ENCODE measurements around the gene KIR3DL1. TPM values are rescaled to one million over a fixed set of nuclear protein-coding genes. Genes with fewer than 3 reads are reported as not detected.
"Not testable (repeated sequence)": the region's sequence is repeated elsewhere in the genome, so short reads cannot be mapped to it uniquely, and the experiment has no call there.

The KIR3DL1 gene
- total RNA-seq (not detected), polyA plus RNA-seq (0.02 TPM)
- long read RNA-seq, donor 1: 0 reads
- long read RNA-seq, donor 2: 0 reads
- long read RNA-seq, donor 3: 0 reads
- long read RNA-seq, donor 4: 0 reads
- long read RNA-seq, donor 5: 0 reads
- long read RNA-seq, donor 6: 0 reads
- long read RNA-seq, donor 7: 0 reads
- long read RNA-seq, donor 8: 0 reads
- long read RNA-seq, donor 9: 0 reads
- long read RNA-seq, donor 10: 0 reads

- H3K27ac ChIP-seq (ENCODE audit: low read depth in 1 of 2, low read length in 1 of 2); H3K4me1 ChIP-seq (ENCODE audit: control insufficient read depth in 2 of 2, insufficient read depth in 2 of 2, low read length in 2 of 2); H3K4me3 ChIP-seq (ENCODE audit: low read length in 2 of 2); H3K9me3 ChIP-seq (ENCODE audit: control insufficient read depth in 2 of 2, insufficient read depth in 1 of 2, low read length in 1 of 2); DNase-seq (ENCODE audit: low read depth in 6 of 9, low spot score in 9 of 9); H3K36me3 ChIP-seq (ENCODE audit: control insufficient read depth in 2 of 2, insufficient read depth in 2 of 2, low read length in 1 of 2); H3K27me3 ChIP-seq (ENCODE audit: control insufficient read depth in 2 of 2, insufficient read depth in 1 of 2, low read length in 1 of 2): not testable (repeated sequence)
- 91% methylated on average over 17 of the region's 17 CpGs for WGBS
These were observed at the start of gene KIR3DL1 for GRCh38 chr19:54816251-54816650. Gene KIR3DL1, plus strand, starts transcription at chr19:54816468.

GRCh38 chr19:54769646-54770045 lies 46.6 kb upstream of the KIR3DL1 start, which contains the start of gene KIR2DL1:
Gene KIR2DL1, plus strand, starts transcription at chr19:54769793. Its CDS starts 58 bp downstream, at chr19:54769851.
- not testable (repeated sequence) for H3K27me3 ChIP-seq (ENCODE audit: control insufficient read depth in 2 of 2, insufficient read depth in 1 of 2, low read length in 1 of 2); DNase-seq (ENCODE audit: low read depth in 6 of 9, low spot score in 9 of 9); H3K27ac ChIP-seq (ENCODE audit: low read depth in 1 of 2, low read length in 1 of 2); H3K4me1 ChIP-seq (ENCODE audit: control insufficient read depth in 2 of 2, insufficient read depth in 2 of 2, low read length in 2 of 2); H3K4me3 ChIP-seq (ENCODE audit: low read length in 2 of 2); H3K36me3 ChIP-seq (ENCODE audit: control insufficient read depth in 2 of 2, insufficient read depth in 2 of 2, low read length in 1 of 2); H3K9me3 ChIP-seq (ENCODE audit: control insufficient read depth in 2 of 2, insufficient read depth in 1 of 2, low read length in 1 of 2)
- 96% methylated on average over 15 of the region's 15 CpGs for whole genome bisulfite sequencing

DNA sequence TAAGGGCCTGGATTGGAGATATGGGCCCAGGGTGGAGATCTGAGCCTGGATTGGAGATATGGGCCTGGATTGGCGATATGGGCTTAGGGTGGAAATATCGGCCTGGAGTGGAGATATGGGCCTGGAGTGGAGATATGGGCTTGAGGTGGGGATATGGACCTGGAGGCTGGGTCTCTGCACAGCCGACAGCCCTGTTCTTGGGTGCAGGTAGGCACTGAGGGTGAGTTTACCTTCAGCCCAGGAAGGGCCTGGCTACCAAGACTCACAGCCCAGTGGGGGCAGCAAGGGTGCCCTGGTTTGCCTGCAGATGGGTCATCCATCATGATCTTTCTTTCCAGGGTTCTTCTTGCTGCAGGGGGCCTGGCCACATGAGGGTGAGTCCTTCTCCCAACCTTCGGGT lies 45.8 kb upstream of the KIR3DL1 start:
- not testable (repeated sequence) for DNase-seq (ENCODE audit: low read depth in 6 of 9, low spot score in 9 of 9); H3K36me3 ChIP-seq (ENCODE audit: control insufficient read depth in 2 of 2, insufficient read depth in 2 of 2, low read length in 1 of 2); H3K27ac ChIP-seq (ENCODE audit: low read depth in 1 of 2, low read length in 1 of 2); H3K9me3 ChIP-seq (ENCODE audit: control insufficient read depth in 2 of 2, insufficient read depth in 1 of 2, low read length in 1 of 2); H3K4me1 ChIP-seq (ENCODE audit: control insufficient read depth in 2 of 2, insufficient read depth in 2 of 2, low read length in 2 of 2); H3K4me3 ChIP-seq (ENCODE audit: low read length in 2 of 2); H3K27me3 ChIP-seq (ENCODE audit: control insufficient read depth in 2 of 2, insufficient read depth in 1 of 2, low read length in 1 of 2)
- WGBS: 88% methylated on average over 4 of the region's 4 CpGs

DNA sequence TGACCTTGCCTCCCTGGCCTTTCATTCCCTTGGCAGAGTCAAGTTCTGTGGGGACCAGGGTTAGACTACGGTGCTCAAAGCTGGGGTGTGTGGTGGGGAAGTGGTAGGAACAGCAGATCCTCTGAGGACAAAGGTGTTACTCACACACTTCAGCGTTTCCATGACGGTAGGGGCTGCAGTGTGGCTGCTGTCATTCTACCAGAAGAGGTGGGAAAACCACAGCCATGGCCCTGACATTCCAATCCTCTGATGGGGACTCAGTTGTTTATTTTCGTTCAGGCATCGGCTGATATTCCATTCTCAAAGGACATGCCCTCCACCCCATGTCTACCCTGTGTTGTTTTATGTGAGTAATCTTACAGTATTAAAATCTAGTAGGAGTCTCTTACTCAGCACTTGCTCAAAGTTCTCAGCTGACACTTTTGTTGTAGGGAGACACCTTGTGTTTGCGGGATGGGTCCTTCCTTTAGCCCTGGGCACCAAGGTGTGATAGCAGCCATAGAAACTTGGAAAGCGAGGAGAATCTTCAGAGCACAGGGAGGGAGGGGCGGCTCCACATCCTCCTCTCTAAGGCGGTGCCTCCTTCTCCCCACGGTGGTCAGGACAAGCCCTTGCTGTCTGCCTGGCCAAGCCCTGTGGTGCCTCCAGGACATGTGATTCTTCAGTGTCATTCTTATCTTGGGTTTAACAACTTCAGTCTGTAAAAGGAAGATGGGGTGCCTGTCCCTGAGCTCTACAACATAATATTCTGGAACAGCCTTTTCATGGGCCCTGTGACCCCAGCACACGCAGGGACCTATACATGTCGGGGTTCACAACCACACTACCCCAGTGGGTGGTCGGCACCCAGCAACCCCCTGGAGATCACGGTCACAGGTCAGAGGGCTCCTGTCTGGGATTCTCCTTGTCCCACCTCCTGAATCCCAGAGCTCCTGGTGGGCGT lies 45.0 kb upstream of the KIR3DL1 start:
- not testable (repeated sequence) for H3K27me3 ChIP-seq (ENCODE audit: control insufficient read depth in 2 of 2, insufficient read depth in 1 of 2, low read length in 1 of 2); H3K27ac ChIP-seq (ENCODE audit: low read depth in 1 of 2, low read length in 1 of 2); H3K9me3 ChIP-seq (ENCODE audit: control insufficient read depth in 2 of 2, insufficient read depth in 1 of 2, low read length in 1 of 2); DNase-seq (ENCODE audit: low read depth in 6 of 9, low spot score in 9 of 9); H3K4me3 ChIP-seq (ENCODE audit: low read length in 2 of 2); H3K4me1 ChIP-seq (ENCODE audit: control insufficient read depth in 2 of 2, insufficient read depth in 2 of 2, low read length in 2 of 2); H3K36me3 ChIP-seq (ENCODE audit: control insufficient read depth in 2 of 2, insufficient read depth in 2 of 2, low read length in 1 of 2)
- WGBS: 81% methylated on average over 12 of the region's 15 CpGs

DNA sequence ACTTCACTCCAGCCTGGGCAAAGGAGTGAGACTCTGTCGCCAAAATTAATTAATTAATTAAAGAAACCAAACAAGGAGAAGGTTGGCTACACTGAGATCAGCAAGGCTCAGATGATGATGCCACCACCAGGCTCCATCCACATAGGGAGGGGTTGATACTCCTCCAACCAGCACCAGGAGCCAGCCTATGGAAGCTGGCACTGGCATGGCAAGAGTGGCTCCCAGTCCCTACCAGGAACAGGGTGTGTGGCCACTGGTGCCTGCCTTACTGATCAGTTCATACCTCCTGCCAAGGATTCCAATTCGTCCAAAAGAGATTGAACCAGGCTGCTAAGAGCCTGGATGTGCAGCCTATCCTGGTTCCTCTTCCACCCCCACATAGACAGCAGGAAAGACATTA lies 43.6 kb upstream of the KIR3DL1 start:
- H3K27ac ChIP-seq (ENCODE audit: low read depth in 1 of 2, low read length in 1 of 2); H3K36me3 ChIP-seq (ENCODE audit: control insufficient read depth in 2 of 2, insufficient read depth in 2 of 2, low read length in 1 of 2); H3K9me3 ChIP-seq (ENCODE audit: control insufficient read depth in 2 of 2, insufficient read depth in 1 of 2, low read length in 1 of 2); H3K4me1 ChIP-seq (ENCODE audit: control insufficient read depth in 2 of 2, insufficient read depth in 2 of 2, low read length in 2 of 2); H3K4me3 ChIP-seq (ENCODE audit: low read length in 2 of 2); DNase-seq (ENCODE audit: low read depth in 6 of 9, low spot score in 9 of 9); H3K27me3 ChIP-seq (ENCODE audit: control insufficient read depth in 2 of 2, insufficient read depth in 1 of 2, low read length in 1 of 2): not testable (repeated sequence)
- WGBS: 31% methylated on average over 2 of the region's 2 CpGs

DNA sequence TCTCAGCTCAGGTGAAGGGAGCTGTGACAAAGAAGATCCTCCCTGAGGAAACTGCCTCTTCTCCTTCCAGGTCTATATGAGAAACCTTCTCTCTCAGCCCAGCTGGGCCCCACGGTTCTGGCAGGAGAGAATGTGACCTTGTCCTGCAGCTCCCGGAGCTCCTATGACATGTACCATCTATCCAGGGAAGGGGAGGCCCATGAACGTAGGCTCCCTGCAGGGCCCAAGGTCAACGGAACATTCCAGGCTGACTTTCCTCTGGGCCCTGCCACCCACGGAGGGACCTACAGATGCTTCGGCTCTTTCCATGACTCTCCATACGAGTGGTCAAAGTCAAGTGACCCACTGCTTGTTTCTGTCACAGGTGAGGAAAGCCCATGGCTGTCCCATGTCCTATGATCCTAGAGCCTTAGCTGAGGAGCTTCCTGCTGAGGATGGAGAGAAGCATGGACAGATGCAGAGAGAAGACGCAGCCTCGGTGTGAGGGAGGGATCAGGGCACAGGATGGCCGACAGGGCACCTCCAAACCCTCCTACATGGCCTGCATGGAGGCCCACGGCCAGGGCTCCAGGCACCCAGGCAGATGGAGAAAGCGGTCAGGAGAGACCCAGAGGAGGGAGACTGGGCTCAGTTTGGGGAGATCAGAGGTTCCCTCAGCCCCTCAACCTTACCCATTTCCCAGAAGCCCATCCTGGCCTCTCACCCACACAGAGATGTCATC lies 41.0 kb upstream of the KIR3DL1 start:
- H3K27ac ChIP-seq (ENCODE audit: low read depth in 1 of 2, low read length in 1 of 2); H3K4me3 ChIP-seq (ENCODE audit: low read length in 2 of 2); H3K4me1 ChIP-seq (ENCODE audit: control insufficient read depth in 2 of 2, insufficient read depth in 2 of 2, low read length in 2 of 2); H3K9me3 ChIP-seq (ENCODE audit: control insufficient read depth in 2 of 2, insufficient read depth in 1 of 2, low read length in 1 of 2); H3K36me3 ChIP-seq (ENCODE audit: control insufficient read depth in 2 of 2, insufficient read depth in 2 of 2, low read length in 1 of 2); DNase-seq (ENCODE audit: low read depth in 6 of 9, low spot score in 9 of 9); H3K27me3 ChIP-seq (ENCODE audit: control insufficient read depth in 2 of 2, insufficient read depth in 1 of 2, low read length in 1 of 2): not testable (repeated sequence)
- 86% methylated on average over 12 of the region's 12 CpGs for WGBS

DNA sequence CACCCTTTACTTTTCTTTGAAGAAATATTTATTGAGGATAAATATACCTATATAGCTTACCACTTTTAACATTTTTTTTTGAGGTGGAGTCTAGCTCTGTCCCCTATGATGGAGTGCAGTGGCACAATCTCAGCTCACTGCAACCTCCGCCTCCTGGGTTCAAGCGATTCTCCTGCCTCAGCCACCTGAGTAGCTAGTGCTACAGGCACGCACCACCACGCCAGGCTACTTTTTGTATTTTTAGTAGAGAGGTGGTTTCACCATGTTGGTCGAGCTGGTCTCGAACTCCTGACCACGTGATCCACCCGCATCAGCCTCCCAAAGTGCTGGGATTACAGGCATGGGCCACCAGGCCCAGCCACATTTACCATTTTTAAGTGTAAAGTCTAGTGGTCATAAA lies 40.4 kb upstream of the KIR3DL1 start:
- not testable (repeated sequence) for H3K9me3 ChIP-seq (ENCODE audit: control insufficient read depth in 2 of 2, insufficient read depth in 1 of 2, low read length in 1 of 2); H3K27ac ChIP-seq (ENCODE audit: low read depth in 1 of 2, low read length in 1 of 2); DNase-seq (ENCODE audit: low read depth in 6 of 9, low spot score in 9 of 9); H3K36me3 ChIP-seq (ENCODE audit: control insufficient read depth in 2 of 2, insufficient read depth in 2 of 2, low read length in 1 of 2); H3K4me3 ChIP-seq (ENCODE audit: low read length in 2 of 2); H3K27me3 ChIP-seq (ENCODE audit: control insufficient read depth in 2 of 2, insufficient read depth in 1 of 2, low read length in 1 of 2); H3K4me1 ChIP-seq (ENCODE audit: control insufficient read depth in 2 of 2, insufficient read depth in 2 of 2, low read length in 2 of 2)
- 77% methylated on average over 8 of the region's 8 CpGs for WGBS

- not testable (repeated sequence) for H3K27me3 ChIP-seq (ENCODE audit: control insufficient read depth in 2 of 2, insufficient read depth in 1 of 2, low read length in 1 of 2); H3K36me3 ChIP-seq (ENCODE audit: control insufficient read depth in 2 of 2, insufficient read depth in 2 of 2, low read length in 1 of 2); H3K27ac ChIP-seq (ENCODE audit: low read depth in 1 of 2, low read length in 1 of 2); H3K4me3 ChIP-seq (ENCODE audit: low read length in 2 of 2); H3K9me3 ChIP-seq (ENCODE audit: control insufficient read depth in 2 of 2, insufficient read depth in 1 of 2, low read length in 1 of 2); DNase-seq (ENCODE audit: low read depth in 6 of 9, low spot score in 9 of 9); H3K4me1 ChIP-seq (ENCODE audit: control insufficient read depth in 2 of 2, insufficient read depth in 2 of 2, low read length in 2 of 2)
- 65% methylated on average over 4 of the region's 4 CpGs for WGBS
These were observed 38.4 kb upstream of the KIR3DL1 start for GRCh38 chr19:54777851-54778250.

DNA sequence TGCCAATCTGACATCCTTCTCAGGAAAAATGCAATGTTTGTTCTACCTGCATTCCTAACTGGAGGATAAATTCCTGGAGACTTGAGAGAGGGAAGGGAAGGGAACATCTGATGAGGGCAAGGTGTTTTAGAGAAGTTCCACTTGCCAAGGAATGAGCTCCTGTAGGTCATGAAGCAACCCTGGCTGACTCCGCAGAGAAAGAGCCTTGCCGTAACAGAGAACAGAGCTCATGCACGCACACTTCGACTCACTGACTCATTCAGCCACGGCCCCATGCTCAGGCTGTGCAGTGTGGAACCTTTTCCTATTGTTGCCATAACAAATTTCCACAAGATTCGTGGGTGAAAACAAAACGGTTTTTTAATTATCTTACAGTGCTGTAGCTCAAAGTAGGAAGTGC lies 37.4 kb upstream of the KIR3DL1 start:
- WGBS: 79% methylated on average over 7 of the region's 7 CpGs
- not testable (repeated sequence) for H3K4me1 ChIP-seq (ENCODE audit: control insufficient read depth in 2 of 2, insufficient read depth in 2 of 2, low read length in 2 of 2); H3K36me3 ChIP-seq (ENCODE audit: control insufficient read depth in 2 of 2, insufficient read depth in 2 of 2, low read length in 1 of 2); H3K27me3 ChIP-seq (ENCODE audit: control insufficient read depth in 2 of 2, insufficient read depth in 1 of 2, low read length in 1 of 2); H3K27ac ChIP-seq (ENCODE audit: low read depth in 1 of 2, low read length in 1 of 2); H3K9me3 ChIP-seq (ENCODE audit: control insufficient read depth in 2 of 2, insufficient read depth in 1 of 2, low read length in 1 of 2); DNase-seq (ENCODE audit: low read depth in 6 of 9, low spot score in 9 of 9); H3K4me3 ChIP-seq (ENCODE audit: low read length in 2 of 2)

All from thymus (tissue), 14 donors.